Limb (tissue), 2 donors: ENCODE data around the gene DMAC2.
"Not testable (repeated sequence)": the region's sequence is repeated elsewhere in the genome, so short reads cannot be mapped to it uniquely, and the experiment has no call there.

Experiments
- DNase-seq, 2 donors: peaks; one replicate each; pipeline ENCODE4 v3.0.0-alpha.2; 2016; ENCODE audit errors: extremely low spot score in 2 of 2

The DMAC2 gene

DNA sequence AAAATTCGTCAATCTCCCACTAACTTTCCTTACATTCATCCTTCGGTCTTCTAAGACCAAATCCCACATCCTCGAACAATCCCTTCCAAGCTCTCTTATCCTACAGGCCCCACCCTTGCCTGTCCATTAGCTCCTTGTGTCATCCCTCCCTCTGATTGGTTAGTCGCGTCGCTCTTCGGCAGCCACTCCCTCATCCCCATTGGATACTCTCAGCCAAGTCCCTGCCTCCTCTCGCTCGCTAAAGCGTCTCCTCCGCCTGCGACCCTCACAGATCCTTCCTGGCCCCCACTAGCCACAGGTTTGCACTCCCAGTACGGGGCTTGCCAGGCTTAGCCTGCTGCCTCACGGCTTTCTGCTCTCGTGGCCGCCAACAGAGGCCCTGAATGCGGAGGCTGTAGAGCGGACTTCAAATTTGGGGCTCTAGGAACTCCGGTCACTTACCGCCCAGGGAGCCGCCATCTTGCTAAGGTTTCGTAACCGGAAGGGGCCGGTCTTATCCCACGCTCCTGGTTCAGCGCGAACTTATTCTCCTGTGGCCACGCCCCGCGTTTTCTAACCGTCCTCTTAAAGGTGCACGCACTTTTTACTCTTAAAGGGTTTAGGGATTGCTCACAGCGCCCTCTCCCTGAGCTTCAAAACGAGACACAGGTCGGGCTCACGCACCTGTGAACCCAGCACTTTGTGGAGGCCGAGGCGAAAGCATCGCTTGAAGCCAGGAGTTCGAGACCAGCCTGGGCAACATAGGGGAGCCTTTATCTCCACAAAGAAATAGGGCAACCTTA, at the start of gene DMAC2:
TSS of gene DMAC2 (minus strand) at position 472 of the 782 bp plus-strand sequence. CDS start at position 459, 13 bp downstream.
- peak; percentile 94 to 98 for DNase-seq

- DNase-seq = not testable (repeated sequence)
Measured at GRCh38 chr19:41486953-41487352, 47.2 kb upstream of the DMAC2 start.

DNA sequence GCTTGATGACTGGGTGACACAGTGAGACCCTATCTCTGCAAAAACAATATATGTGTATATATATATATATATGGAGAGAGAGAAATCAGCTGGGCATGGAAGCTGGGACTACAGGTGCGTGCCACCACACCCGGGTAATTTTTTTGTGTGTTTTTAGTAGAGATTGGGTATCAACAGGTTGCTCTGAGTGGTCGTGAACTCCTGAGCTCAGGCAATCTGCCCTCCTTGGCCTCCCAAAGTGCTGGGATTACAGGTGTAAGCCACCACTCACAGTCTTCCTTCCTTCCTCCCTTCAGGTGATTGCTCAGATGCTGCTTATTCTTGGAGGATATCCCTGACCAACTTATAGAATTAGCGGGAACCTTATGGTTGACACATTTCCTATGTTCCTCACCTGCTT, 45.1 kb upstream of the DMAC2 start:
- DNase-seq = no peak

GRCh38 chr19:41480336-41480735, 40.6 kb upstream of the DMAC2 start:
- no peak for DNase-seq

DNA sequence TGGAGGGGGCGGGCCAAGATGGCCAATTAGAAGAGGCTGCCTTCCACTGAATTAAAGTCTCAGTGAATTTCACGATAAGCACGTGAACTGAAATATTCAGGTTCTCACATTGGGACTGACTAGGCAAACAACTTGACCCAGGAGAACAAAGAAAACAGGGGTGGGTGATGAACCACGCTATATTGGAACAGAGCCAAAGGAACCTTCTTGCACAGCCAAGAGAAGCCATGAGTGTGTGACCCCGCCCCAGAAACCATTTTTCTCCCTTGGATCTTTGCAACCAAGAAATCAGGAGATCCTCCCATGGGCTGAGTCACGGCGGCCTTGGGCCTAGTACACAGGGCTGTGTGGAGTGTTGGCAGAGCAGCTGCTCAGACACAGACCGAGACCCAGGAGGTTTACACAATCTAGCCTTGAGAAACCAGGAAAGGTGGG, 40.1 kb upstream of the DMAC2 start:
- no peak for DNase-seq

DNA sequence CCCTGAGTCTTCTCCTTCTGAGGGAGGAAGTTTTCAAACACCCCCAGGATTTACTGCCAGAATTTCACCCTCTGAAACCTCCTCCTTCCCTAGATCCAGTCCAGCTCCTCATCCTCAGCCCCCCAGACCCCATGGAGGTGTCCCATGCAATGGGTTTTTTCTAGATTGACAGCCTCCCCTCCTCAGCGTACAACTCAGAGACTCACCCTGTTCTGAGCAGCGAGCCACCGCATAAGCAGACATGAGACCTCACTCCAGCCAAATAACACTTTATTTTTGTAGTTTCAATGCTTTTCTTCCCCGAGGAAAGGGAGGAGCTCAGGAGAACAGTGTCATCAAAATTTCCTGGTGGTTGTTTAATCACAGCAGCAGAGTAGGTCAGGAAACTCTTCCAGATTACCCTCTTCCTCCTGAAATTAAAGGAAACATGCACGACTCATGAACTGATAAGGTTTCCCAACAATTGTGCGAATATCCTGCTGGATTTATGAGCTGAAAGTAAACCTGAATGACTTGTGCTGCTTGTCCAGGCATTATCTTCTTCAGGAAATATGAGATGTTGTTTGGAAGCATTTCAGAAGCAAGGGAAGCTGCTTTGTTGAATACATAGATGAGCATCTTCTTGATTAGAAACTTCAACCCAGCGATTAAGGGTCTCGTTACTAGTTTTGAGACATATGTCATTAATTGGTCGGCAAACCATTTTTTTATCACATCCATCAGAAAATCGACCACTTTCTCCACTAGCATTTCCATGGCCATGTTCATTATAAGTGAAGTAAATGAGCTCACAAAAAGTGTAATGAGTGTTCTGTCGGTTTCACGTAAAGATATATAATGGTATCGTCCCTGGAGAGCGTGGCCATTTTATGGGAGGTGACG, 39.4 kb upstream of the DMAC2 start:
- no peak for DNase-seq

- DNase-seq = no peak
Measured at GRCh38 chr19:41478171-41478570, 38.5 kb upstream of the DMAC2 start.

DNA sequence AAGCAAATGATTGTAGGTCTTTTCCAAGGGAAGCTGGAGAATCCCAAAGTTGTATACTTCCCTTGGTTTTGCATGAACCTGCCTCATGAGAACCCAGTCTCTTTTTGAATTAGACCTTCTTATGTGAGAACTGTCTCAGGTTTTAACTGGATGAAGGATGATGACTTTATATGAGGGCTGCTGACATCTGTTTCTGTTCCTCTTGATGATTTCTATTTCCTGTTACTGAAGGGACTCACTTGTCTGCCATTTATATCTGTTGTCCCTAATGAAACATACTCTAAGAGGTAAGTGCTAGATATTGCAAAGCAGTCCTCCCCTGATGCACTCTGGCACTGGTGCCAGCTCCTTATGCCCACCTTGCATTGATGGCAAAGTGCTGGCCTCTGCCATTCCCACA, 36.9 kb upstream of the DMAC2 start:
- DNase-seq = no peak

GRCh38 chr19:41463257-41464256, 23.8 kb upstream of the DMAC2 start:
- not testable (repeated sequence) for DNase-seq

DNA sequence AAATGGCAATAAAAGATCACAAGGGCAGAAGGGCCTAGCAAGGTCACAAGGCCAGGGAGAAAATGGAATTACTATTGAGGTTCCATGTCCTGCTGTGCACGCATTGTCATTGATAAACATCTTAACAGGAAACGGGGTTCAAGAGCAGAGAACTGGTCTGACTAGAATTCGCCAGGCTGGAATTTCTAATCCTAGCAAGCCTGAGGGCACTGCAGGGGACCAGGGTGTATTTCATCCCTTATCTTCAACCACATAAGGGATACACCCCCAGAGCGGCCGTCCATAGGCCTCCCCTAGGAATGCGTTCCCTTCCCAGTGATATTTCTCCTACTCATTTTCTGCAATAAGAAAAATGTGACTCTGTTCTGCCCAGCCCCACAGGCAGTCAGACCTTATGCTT, 22.8 kb upstream of the DMAC2 start:
- DNase-seq = no peak

DNA sequence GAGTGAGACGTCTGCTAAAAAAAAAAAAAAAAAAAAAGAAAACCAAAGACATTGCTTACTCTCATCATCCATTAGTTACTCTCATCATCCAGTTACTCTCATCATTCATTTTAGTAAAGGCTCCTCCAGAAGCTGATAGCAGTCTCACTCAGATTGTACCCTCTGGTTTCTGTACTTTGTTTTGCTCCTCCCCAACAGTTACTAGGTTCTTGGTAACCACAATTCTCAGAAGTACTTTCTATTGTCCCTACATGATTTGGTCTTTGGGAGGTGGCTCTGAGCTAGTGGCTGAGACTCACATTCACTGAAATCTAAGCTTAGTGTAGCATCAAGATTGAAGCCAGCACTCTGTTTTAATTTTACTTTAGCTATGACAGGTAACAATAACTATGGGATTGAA, 17.5 kb upstream of the DMAC2 start:
- DNase-seq = no peak

DNA sequence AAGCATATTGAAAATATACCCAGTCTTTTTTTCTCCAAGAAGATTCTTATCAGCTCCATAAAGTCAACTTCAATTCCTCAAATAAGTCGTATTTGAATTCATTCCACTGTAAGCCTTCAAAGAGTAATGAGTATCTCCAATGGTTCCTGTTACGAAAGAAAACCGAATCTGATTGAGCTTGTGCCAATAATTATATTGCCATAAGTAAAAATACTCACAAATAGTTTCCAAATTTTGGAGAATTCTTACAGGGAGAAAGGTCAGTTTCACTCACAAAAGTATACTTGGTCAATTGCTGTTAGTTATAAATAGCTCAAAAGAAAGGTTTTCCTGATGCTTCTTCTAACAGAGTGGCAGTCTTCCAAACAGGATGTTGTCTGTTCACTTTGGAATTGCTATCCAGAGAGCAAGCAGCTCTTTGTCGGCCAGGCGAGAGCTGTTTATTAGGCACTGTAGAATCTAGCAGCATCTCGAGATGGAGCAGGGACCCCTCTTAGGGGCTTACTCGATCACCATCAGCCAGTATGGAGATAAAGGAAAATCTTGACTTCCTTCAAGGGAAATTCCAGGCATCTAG, 16.7 kb upstream of the DMAC2 start:
- DNase-seq = peak in 1 of 2 donors; percentile 51

- no peak for DNase-seq
Measured at GRCh38 chr19:41455936-41456335, 16.2 kb upstream of the DMAC2 start.

DNA sequence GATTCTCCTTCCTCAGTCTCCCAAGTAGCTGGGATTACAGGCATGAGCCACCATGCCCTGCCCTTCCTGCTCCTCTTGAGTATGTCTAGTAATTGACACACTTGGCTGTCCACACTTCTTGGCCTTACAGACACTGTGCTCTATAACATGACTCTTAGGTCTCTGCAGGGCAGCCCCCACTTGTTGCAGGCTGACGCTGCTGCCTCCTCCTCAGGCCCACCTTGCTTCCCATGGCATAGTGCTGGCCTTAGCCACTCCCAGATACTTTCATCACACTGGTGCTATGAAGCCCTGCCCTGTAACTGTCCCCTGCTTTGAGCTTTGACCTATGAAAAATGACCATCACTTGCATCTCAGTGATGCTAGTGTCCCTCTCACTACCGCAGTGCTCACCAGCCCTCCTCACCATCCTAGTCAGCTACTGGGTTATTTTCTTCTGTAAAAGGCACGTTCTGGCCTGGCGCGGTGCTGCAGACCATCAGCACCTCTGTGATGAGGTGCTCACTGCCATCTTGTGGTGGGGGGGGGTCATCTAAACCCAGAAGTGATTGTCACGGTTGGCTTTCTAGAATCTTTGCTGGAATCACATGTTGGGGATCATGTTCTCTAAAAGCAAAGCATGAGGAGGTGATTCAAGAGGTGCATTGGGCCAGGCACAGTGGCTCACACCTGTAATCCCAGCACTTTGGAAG, 13.0 kb upstream of the DMAC2 start:
- DNase-seq = no peak

- DNase-seq = no peak
Measured at GRCh38 chr19:41449865-41450178, 10.1 kb upstream of the DMAC2 start.

- peak; percentile 66 to 83 for DNase-seq
Measured at GRCh38 chr19:41449079-41449864, 9.6 kb upstream of the DMAC2 start.

DNA sequence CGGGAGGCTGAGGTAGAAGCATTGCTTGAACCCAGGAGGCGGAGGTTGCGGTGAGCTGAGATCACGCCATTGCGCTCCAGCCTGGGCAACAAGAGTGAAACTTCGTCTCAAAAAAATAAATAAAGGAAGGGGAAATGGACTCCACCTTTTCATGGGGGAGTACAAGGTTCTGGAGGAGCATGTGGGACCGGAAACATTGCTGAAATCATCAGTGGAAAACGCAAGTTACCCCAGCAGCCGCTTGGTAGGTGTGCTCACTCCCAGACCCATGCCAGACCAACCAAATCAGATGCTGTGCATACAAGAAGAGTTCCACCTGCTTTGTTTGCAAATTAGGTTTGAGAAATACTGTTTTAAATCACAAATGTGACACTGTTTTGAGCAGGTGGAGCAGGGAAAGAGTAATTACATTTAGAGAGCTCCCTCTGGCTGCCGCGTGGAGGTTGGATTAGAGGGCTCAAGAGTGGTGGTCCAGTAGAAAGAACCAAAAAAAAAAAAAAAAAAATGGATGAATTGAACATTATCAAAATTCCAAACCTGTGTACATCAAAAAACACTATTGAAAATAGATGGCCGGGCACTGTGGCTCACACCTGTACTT, 8.1 kb upstream of the DMAC2 start:
- no peak for DNase-seq

DNA sequence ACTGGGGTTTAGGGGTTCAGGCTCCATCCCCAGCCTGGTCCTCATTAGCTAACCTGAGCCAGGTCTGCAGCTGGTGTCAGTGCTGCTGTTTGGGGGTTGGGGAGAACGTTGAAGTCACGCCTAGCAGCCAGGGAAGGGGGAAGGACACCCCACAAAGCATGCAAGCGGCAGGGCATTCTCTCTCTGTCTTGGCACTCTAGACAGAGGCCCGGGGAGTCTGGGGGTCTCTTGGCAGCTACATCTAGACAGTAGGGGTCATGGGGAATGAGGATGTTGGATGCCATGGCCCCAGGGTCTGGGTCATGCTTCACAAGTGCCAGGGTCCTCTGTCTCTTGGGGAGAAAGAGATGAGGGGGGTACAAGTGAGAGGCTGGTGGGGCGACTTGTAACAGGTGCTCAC, 5.9 kb upstream of the DMAC2 start:
- no peak for DNase-seq

DNA sequence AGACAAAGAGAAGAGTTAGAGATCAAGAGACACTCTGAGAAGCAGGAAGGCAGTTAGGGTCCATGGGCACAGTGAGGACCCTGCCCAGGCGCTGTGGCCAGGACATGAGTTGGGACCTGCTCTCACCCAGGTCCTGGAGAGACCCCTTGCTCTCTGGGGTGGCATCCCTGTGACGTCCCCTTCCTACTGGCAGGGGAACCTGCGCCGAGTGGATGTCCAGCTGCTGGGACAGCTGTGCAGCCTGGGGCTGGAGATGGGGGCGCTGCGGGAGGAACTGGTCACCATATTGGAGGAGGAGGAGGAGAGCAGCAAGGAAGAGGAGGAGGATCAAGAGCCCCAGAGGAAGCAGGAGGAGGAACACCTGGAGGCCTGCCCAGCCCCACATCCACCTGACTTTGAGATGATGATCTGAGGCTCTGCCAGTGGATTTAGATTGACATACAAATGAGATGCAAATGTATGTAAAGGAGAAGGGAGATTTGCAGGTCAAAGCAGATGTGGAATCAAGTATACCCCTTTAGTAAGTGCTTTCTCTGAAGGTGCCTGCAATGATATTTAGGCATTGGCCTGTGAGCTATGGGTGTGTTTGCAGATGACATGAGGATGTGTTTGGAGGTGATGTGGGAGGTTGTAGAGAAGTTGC, 4.2 kb upstream of the DMAC2 start:
- no peak for DNase-seq
